ENCODE results near the gene LRRTM3. TPM values are rescaled to one million over a fixed set of nuclear protein-coding genes. Genes with fewer than 3 reads are reported as not detected.
A peak's percentile ranks its signal among the peaks of the same experiment; 100 is the strongest.

Gene LRRTM3
- total and polyA plus RNA-seq, 4 donors: 16.5 to 28.6 (median 24.5) TPM

- WGBS (ENCODE audit: insufficient coverage): 20% methylated on average over 2 of the region's 3 CpGs
- H3K9me3 ChIP-seq (ENCODE audit: control insufficient read depth, insufficient read depth, low read length): no peaks in the 10 kb centered on the region
- H3K4me1 ChIP-seq (ENCODE audit: control insufficient read depth, insufficient read depth, low read length): peaks cover 7% of the 10 kb centered on the region
- peak overlapping the region; percentile 70 for H3K27ac ChIP-seq (ENCODE audit: low read depth, low read length)
- H3K27me3 ChIP-seq (ENCODE audit: control insufficient read depth, insufficient read depth, low read length): peaks cover 11% of the 10 kb centered on the region
- H3K36me3 ChIP-seq (ENCODE audit: control insufficient read depth, insufficient read depth, low read length): no peaks in the 10 kb centered on the region
- peak in 2 of 6 donors; percentile 31 to 57 for DNase-seq (ENCODE audit: low read depth in 4 of 6, low spot score in 6 of 6)
- peak overlapping the region; percentile 52 for H3K4me3 ChIP-seq (ENCODE audit: low read depth, low read length)
Measured at GRCh38 chr10:66928776-66929175, 2.9 kb downstream of the LRRTM3 start.

GRCh38 chr10:66929375-66929774, 3.5 kb downstream of the LRRTM3 start:
- WGBS (ENCODE audit: insufficient coverage): 51% methylated on average over 4 of the region's 5 CpGs
- Histone ChIP-seq H3K4me3 (ENCODE audit: low read depth, low read length) (peak overlapping the region; percentile 52), H3K36me3 (ENCODE audit: control insufficient read depth, insufficient read depth, low read length) (no peaks in the 10 kb centered on the region), H3K4me1 (ENCODE audit: control insufficient read depth, insufficient read depth, low read length) (peaks cover 7% of the 10 kb centered on the region), H3K27ac (ENCODE audit: low read depth, low read length) (peak overlapping the region; percentile 70), H3K27me3 (ENCODE audit: control insufficient read depth, insufficient read depth, low read length) (peaks cover 11% of the 10 kb centered on the region), H3K9me3 (ENCODE audit: control insufficient read depth, insufficient read depth, low read length) (no peaks in the 10 kb centered on the region)
- peak in 2 of 6 donors; percentile 12 to 28 for DNase-seq (ENCODE audit: low read depth in 4 of 6, low spot score in 6 of 6)

DNA sequence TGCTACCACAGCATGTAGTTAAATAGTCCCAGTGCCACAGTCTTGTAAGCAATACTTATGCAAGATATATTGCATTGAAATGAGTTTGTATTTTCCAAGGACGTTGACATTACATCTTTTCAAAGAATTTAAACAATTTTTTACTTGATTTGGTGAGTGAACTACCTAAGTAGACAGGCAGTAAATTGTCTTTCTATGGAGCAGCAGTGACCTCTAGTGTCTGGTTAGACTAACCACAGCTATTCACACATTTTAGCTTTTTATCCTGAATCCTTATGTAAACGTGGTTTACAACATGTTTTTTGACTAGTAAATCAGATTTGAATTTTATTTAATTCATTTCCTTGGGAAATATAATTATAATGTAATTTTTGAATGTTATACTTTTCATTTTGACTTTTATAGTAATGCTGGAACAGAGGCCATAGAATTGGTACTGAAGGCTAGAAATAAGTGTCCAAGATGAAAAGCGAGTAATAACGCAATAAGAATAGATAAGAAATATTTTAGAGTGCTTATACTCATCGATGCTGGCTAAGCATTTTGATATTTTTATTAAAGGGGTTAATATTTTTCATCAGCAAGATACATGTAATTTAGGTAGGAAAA, 5.6 kb downstream of the LRRTM3 start:
- H3K27ac ChIP-seq (ENCODE audit: low read depth, low read length): no peak overlapping the region
- peak in 4 of 6 donors; percentile 66 to 95 (median 79) for DNase-seq (ENCODE audit: low read depth in 4 of 6, low spot score in 6 of 6)

DNA sequence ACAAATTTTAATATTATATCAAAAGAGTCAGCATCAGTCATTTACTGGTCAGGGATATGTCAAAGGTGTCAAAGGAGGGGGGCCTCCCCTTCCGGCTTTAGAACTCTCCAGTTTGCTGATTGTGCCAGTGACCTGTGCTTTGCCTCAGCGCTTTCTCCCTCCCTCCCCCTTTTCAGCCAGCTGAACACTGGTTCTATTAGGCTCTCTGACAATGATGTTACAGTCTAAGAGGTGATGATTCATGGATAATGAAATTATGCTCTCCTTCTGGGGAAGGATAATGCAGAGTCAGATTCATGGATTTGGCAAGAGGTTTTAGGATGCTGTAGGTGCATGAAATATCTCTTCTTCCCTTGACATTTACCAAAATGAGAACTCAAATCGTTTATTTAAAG, 6.1 kb downstream of the LRRTM3 start:
- H3K36me3 ChIP-seq (ENCODE audit: control insufficient read depth, insufficient read depth, low read length): no peaks in the 10 kb centered on the region
- H3K27me3 ChIP-seq (ENCODE audit: control insufficient read depth, insufficient read depth, low read length): peaks cover 11% of the 10 kb centered on the region
- H3K4me3 ChIP-seq (ENCODE audit: low read depth, low read length): peak overlapping the region; percentile 14
- WGBS (ENCODE audit: insufficient coverage): no CpG with 5 or more reads among the region's 3 CpGs
- H3K27ac ChIP-seq (ENCODE audit: low read depth, low read length): peak overlapping the region; percentile 59
- H3K4me1 ChIP-seq (ENCODE audit: control insufficient read depth, insufficient read depth, low read length): peaks cover 7% of the 10 kb centered on the region
- peak in 3 of 6 donors; percentile 10 to 72 (median 44) for DNase-seq (ENCODE audit: low read depth in 4 of 6, low spot score in 6 of 6)
- no peaks in the 10 kb centered on the region for H3K9me3 ChIP-seq (ENCODE audit: control insufficient read depth, insufficient read depth, low read length)

More for the DNA sequence above, 5.6 kb downstream of the LRRTM3 start:
- Histone ChIP-seq H3K27me3 (ENCODE audit: control insufficient read depth, insufficient read depth, low read length) (peaks cover 11% of the 10 kb centered on the region), H3K36me3 (ENCODE audit: control insufficient read depth, insufficient read depth, low read length) (no peaks in the 10 kb centered on the region), H3K9me3 (ENCODE audit: control insufficient read depth, insufficient read depth, low read length) (no peaks in the 10 kb centered on the region), H3K4me3 (ENCODE audit: low read depth, low read length) (peak overlapping the region; percentile 14), H3K4me1 (ENCODE audit: control insufficient read depth, insufficient read depth, low read length) (peaks cover 7% of the 10 kb centered on the region)
- WGBS (ENCODE audit: insufficient coverage): no CpG with 5 or more reads among the region's 5 CpGs

GRCh38 chr10:66934711-66935110, 8.9 kb downstream of the LRRTM3 start:
- Histone ChIP-seq H3K4me1 (ENCODE audit: control insufficient read depth, insufficient read depth, low read length) (no peaks in the 10 kb centered on the region), H3K4me3 (ENCODE audit: low read depth, low read length) (no peak overlapping the region), H3K9me3 (ENCODE audit: control insufficient read depth, insufficient read depth, low read length) (no peaks in the 10 kb centered on the region), H3K36me3 (ENCODE audit: control insufficient read depth, insufficient read depth, low read length) (no peaks in the 10 kb centered on the region), H3K27me3 (ENCODE audit: control insufficient read depth, insufficient read depth, low read length) (no peaks in the 10 kb centered on the region), H3K27ac (ENCODE audit: low read depth, low read length) (no peak overlapping the region)
- DNase-seq (ENCODE audit: low read depth in 4 of 6, low spot score in 6 of 6): no peak

DNA sequence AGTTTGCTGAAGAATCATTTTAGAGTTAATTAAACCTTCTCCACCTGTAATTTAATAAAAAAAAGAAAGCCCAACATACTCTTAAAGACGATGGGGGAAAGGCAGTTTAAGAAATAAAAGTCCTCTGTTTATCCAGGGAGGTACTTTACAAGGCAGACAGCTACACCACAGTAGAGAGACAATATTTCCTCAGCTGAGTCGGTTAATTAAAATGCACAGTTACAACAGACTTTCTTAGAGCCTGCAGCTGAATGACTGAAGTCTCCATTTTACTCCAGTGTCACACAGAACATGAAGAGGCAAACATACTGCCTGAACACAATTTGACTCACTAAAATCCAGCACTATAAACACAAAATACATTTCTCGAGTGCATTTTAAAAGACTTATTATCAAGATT, 15.1 kb downstream of the LRRTM3 start:
- Histone ChIP-seq H3K27me3 (ENCODE audit: control insufficient read depth, insufficient read depth, low read length) (no peaks in the 10 kb centered on the region), H3K4me3 (ENCODE audit: low read depth, low read length) (no peak overlapping the region), H3K36me3 (ENCODE audit: control insufficient read depth, insufficient read depth, low read length) (no peaks in the 10 kb centered on the region), H3K9me3 (ENCODE audit: control insufficient read depth, insufficient read depth, low read length) (no peaks in the 10 kb centered on the region), H3K27ac (ENCODE audit: low read depth, low read length) (peak overlapping the region; percentile 72), H3K4me1 (ENCODE audit: control insufficient read depth, insufficient read depth, low read length) (peaks cover 9% of the 10 kb centered on the region)
- peak in 2 of 6 donors; percentile 76 to 89 for DNase-seq (ENCODE audit: low read depth in 4 of 6, low spot score in 6 of 6)
- WGBS (ENCODE audit: insufficient coverage): no CpG with 5 or more reads among the region's 3 CpGs

DNA sequence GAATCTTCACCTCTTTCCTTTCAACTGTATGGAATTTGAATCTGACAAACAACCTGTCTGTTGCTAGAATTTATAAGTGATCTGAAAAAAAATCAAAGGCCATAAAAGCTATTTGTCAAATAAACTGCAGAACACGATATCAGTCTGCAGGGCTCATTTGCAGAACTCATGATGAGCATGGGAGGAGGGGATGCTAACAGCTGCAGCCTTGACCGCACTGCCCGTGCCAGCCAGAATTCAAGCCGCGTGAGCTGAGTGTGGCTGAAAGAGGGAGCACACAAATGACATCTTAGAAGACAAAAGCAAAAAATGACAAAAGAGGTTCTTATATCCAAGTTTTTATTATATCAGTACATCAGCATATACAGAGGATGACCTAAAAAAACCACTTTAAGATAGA, 15.7 kb downstream of the LRRTM3 start:
- 0% methylated on average over 1 of the region's 5 CpGs for WGBS (ENCODE audit: insufficient coverage)
- peak in 3 of 6 donors; percentile 46 to 86 (median 75) for DNase-seq (ENCODE audit: low read depth in 4 of 6, low spot score in 6 of 6)
- no peak overlapping the region for H3K4me3 ChIP-seq (ENCODE audit: low read depth, low read length)

DNA sequence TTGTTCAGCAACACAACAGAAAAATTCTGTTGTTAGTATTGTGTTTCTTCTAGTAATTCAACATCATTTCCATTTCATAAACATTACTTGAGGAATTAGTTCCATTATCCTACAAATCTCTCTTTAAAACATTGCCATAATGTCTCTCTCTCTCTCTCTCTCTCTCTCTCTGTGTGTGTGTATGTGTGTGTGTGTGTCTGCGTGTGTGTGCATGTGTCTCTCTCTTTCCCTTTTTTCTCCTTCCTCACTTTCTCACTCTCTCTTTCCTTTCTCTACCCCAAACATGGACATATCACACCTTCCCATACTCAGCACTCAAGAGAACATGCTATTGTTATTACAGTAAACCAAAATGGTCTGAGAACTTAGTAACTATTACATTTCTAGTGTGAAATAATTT, 16.6 kb downstream of the LRRTM3 start:
- Histone ChIP-seq H3K27me3 (ENCODE audit: control insufficient read depth, insufficient read depth, low read length) (no peaks in the 10 kb centered on the region), H3K4me3 (ENCODE audit: low read depth, low read length) (no peak overlapping the region), H3K9me3 (ENCODE audit: control insufficient read depth, insufficient read depth, low read length) (no peaks in the 10 kb centered on the region), H3K27ac (ENCODE audit: low read depth, low read length) (peak overlapping the region; percentile 72), H3K36me3 (ENCODE audit: control insufficient read depth, insufficient read depth, low read length) (no peaks in the 10 kb centered on the region), H3K4me1 (ENCODE audit: control insufficient read depth, insufficient read depth, low read length) (peaks cover 9% of the 10 kb centered on the region)
- WGBS (ENCODE audit: insufficient coverage): no CpG with 5 or more reads among the region's 1 CpG
- no peak for DNase-seq (ENCODE audit: low read depth in 4 of 6, low spot score in 6 of 6)

More for the DNA sequence above, 15.7 kb downstream of the LRRTM3 start:
- H3K27me3 ChIP-seq (ENCODE audit: control insufficient read depth, insufficient read depth, low read length): no peaks in the 10 kb centered on the region
- no peaks in the 10 kb centered on the region for H3K36me3 ChIP-seq (ENCODE audit: control insufficient read depth, insufficient read depth, low read length)
- H3K9me3 ChIP-seq (ENCODE audit: control insufficient read depth, insufficient read depth, low read length): no peaks in the 10 kb centered on the region
- peak overlapping the region; percentile 72 for H3K27ac ChIP-seq (ENCODE audit: low read depth, low read length)
- H3K4me1 ChIP-seq (ENCODE audit: control insufficient read depth, insufficient read depth, low read length): peaks cover 9% of the 10 kb centered on the region

GRCh38 chr10:66943590-66943989, 17.8 kb downstream of the LRRTM3 start:
- no peaks in the 10 kb centered on the region for H3K9me3 ChIP-seq (ENCODE audit: control insufficient read depth, insufficient read depth, low read length)
- no CpG with 5 or more reads among the region's 2 CpGs for WGBS (ENCODE audit: insufficient coverage)
- peaks cover 9% of the 10 kb centered on the region for H3K4me1 ChIP-seq (ENCODE audit: control insufficient read depth, insufficient read depth, low read length)
- no peak overlapping the region for H3K27ac ChIP-seq (ENCODE audit: low read depth, low read length)
- H3K4me3 ChIP-seq (ENCODE audit: low read depth, low read length): no peak overlapping the region
- no peaks in the 10 kb centered on the region for H3K27me3 ChIP-seq (ENCODE audit: control insufficient read depth, insufficient read depth, low read length)
- no peak for DNase-seq (ENCODE audit: low read depth in 4 of 6, low spot score in 6 of 6)
- H3K36me3 ChIP-seq (ENCODE audit: control insufficient read depth, insufficient read depth, low read length): no peaks in the 10 kb centered on the region

DNA sequence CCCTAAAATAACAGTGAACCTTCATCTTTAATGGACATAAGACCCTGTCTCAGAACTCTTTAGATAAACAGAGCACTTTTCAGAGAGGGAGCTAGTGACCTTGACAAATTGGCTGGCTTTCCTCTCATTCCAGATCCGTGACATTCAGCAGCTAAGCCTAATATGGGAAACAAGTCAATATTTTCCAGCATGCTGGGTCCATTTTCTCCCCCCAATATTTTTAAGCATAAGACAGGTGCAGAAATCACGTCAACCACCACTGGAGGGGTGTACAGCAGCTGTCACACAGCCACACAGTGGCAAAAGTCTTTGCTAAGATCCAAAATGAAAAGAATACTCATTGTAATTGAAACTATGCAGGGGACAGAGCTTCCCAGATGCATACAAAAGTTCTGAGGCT, 26.1 kb downstream of the LRRTM3 start:
- no peaks in the 10 kb centered on the region for H3K9me3 ChIP-seq (ENCODE audit: control insufficient read depth, insufficient read depth, low read length)
- no peak overlapping the region for H3K27ac ChIP-seq (ENCODE audit: low read depth, low read length)
- no peaks in the 10 kb centered on the region for H3K36me3 ChIP-seq (ENCODE audit: control insufficient read depth, insufficient read depth, low read length)
- WGBS (ENCODE audit: insufficient coverage): 44% methylated on average over 1 of the region's 2 CpGs
- DNase-seq (ENCODE audit: low read depth in 4 of 6, low spot score in 6 of 6): no peak
- H3K4me3 ChIP-seq (ENCODE audit: low read depth, low read length): no peak overlapping the region
- no peaks in the 10 kb centered on the region for H3K4me1 ChIP-seq (ENCODE audit: control insufficient read depth, insufficient read depth, low read length)
- H3K27me3 ChIP-seq (ENCODE audit: control insufficient read depth, insufficient read depth, low read length): no peaks in the 10 kb centered on the region

Measured in spinal cord (tissue), 10 donors.